ENCODE data around the gene TFDP2. TPM values are rescaled to one million over a fixed set of nuclear protein-coding genes. Genes with fewer than 3 reads are reported as not detected.
"Not testable (repeated sequence)": the region's sequence is repeated elsewhere in the genome, so short reads cannot be mapped to it uniquely, and the experiment has no call there.

Gene TFDP2
- total and polyA plus RNA-seq, 2 experiments from 2014 or later, result 150 to 410 TPM

DNA sequence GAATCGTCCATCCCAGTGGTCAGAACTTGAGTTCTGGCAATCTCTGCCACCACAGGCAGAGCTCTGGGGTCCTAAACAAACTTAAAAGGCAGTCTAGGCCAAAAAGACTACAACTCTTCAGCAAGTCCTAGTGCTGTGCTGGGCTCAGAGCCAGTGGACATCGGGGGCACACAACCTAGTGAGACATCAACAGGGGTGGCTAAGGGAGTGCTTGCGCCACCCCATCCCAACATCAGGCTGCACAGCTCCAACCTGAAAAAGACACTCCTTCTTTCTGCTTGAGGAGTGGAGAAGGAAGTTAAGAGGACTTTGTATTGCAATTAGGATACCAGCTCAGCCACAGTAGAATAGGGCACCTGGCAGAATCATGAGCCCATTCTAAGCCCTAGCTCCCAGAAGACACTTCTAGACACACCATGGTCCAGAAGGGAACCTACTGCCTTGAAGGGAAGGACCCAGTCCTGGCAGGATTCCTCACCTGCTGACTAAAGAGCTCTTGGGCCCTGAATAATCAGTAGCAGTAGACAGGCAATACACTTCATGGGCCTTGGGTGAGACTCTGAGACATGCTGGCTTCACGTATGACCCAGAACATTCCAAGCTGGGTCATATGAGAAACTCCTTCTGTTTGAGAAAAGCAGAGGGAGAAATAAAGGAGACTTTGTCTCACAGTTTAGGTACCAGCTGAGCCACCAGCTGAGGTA is 72.0 kb downstream of the TFDP2 start:
- Histone ChIP-seq H3K79me2 (replicated peaks; ENCODE audit: insufficient read depth) (no peaks in the 10 kb centered on the region), H3F3A (replicated peaks; ENCODE audit: low read depth) (no peaks in the 10 kb centered on the region), H3K36me3 (ENCODE audit: insufficient read depth) (no peaks in the 10 kb centered on the region), H3K4me1 (ENCODE audit: insufficient read depth) (peaks cover 19% of the 10 kb centered on the region), H3K4me2 (no peak overlapping the region), H3K27me3 (ENCODE audit: insufficient read depth) (no peaks in the 10 kb centered on the region), H3K27ac (ENCODE audit: low read depth) (no peak overlapping the region), H2AFZ (no peak overlapping the region), H3K9me2 (ENCODE audit: insufficient read depth) (no peaks in the 10 kb centered on the region), H3K4me3 (no peak overlapping the region), H4K20me1 (replicated peaks; ENCODE audit: insufficient read depth) (no peaks in the 10 kb centered on the region)
- no peak overlapping the region for H3K27ac Mint-ChIP-seq
- H3K36me3 Mint-ChIP-seq (ENCODE audit: low read depth), result no peaks in the 10 kb centered on the region
- no peaks in the 10 kb centered on the region for H3K27me3 Mint-ChIP-seq (ENCODE audit: insufficient read depth, low read depth, poor library complexity)
- H3K4me1 Mint-ChIP-seq, result peaks cover 9% of the 10 kb centered on the region
- H3K9me3 Mint-ChIP-seq, result no peaks in the 10 kb centered on the region
- no peak overlapping the region for H3K4me3 Mint-ChIP-seq
- no peak for TF ChIP-seq ZNF462 (CRISPR knock-in tag; IDR thresholded peaks at IDR 0.05)
- no peak for TF ChIP-seq EZH2 (IDR thresholded peaks at IDR 0.05; ENCODE audit: low read depth, unreplicated experiment)
- no peak for TF ChIP-seq CTCF (conservative IDR thresholded peaks at IDR 0.05; ENCODE audit: low read depth in 2 of 2)
- TF ChIP-seq ZNF331 (CRISPR knock-in tag; IDR thresholded peaks at IDR 0.05; ENCODE audit: low read depth), result no peak
- no peak for TF ChIP-seq JUNB (IDR thresholded peaks at IDR 0.05; ENCODE audit: unreplicated experiment)
- TF ChIP-seq ZNF114 (CRISPR knock-in tag; IDR thresholded peaks at IDR 0.05), result no peak
- TF ChIP-seq EZH2phosphoT487 (IDR thresholded peaks at IDR 0.05; ENCODE audit: unreplicated experiment), result no peak
- no peak for TF ChIP-seq ETS1 (IDR thresholded peaks at IDR 0.05)
- no peak for TF ChIP-seq REST (IDR thresholded peaks at IDR 0.05; ENCODE audit: unreplicated experiment)
- no peak for DNase-seq (ENCODE audit: low spot score)
- no peak for ATAC-seq

GRCh38 chr3:142075656-142076055 is 73.7 kb downstream of the TFDP2 start:
- H3F3A ChIP-seq (replicated peaks; ENCODE audit: low read depth); H3K4me2 ChIP-seq; H3K27me3 ChIP-seq (ENCODE audit: insufficient read depth); H3K9me2 ChIP-seq (ENCODE audit: insufficient read depth); ATAC-seq; H2AFZ ChIP-seq; H3K36me3 ChIP-seq (ENCODE audit: insufficient read depth); H3K27ac Mint-ChIP-seq; H3K4me3 Mint-ChIP-seq; DNase-seq (ENCODE audit: low spot score); H3K27me3 Mint-ChIP-seq (ENCODE audit: insufficient read depth, low read depth, poor library complexity); H3K9me3 Mint-ChIP-seq; H3K36me3 Mint-ChIP-seq (ENCODE audit: low read depth); H3K27ac ChIP-seq (ENCODE audit: low read depth); H4K20me1 ChIP-seq (replicated peaks; ENCODE audit: insufficient read depth); H3K4me3 ChIP-seq; H3K79me2 ChIP-seq (replicated peaks; ENCODE audit: insufficient read depth): not testable (repeated sequence)
- H3K4me1 Mint-ChIP-seq, result peaks cover 13% of the 10 kb centered on the region
- peaks cover 27% of the 10 kb centered on the region for H3K4me1 ChIP-seq (ENCODE audit: insufficient read depth)

Data from GM23338 (cell line).